ENCODE measurements around the gene TRAF3.
A peak's percentile ranks its signal among the peaks of the same experiment; 100 is the strongest.

TRAF3 gene

GRCh38 chr14:102776761-102777710 lies at the start of gene TRAF3:
Gene TRAF3, plus strand, starts transcription at chr14:102777449. Its CDS starts 92,753 bp downstream, at chr14:102870202.
- peak; percentile 76 for DNase-seq (ENCODE audit: low spot score)

- no peak for DNase-seq (ENCODE audit: low spot score)
These were observed 48.7 kb upstream of the TRAF3 start for GRCh38 chr14:102728501-102728900.

- DNase-seq (ENCODE audit: low spot score) = no peak
These were observed 48.0 kb upstream of the TRAF3 start for GRCh38 chr14:102729268-102729667.

- DNase-seq (ENCODE audit: low spot score) = no peak
These were observed 47.4 kb upstream of the TRAF3 start for GRCh38 chr14:102729825-102730224.

GRCh38 chr14:102731101-102731870 lies 46.0 kb upstream of the TRAF3 start:
- DNase-seq (ENCODE audit: low spot score) = no peak

GRCh38 chr14:102731871-102732800 lies 45.1 kb upstream of the TRAF3 start:
- DNase-seq (ENCODE audit: low spot score) = no peak

- no peak for DNase-seq (ENCODE audit: low spot score)
These were observed 44.3 kb upstream of the TRAF3 start for GRCh38 chr14:102732924-102733323.

- no peak for DNase-seq (ENCODE audit: low spot score)
These were observed 43.9 kb upstream of the TRAF3 start for GRCh38 chr14:102733326-102733725.

- DNase-seq (ENCODE audit: low spot score) = no peak
These were observed 42.8 kb upstream of the TRAF3 start for GRCh38 chr14:102734436-102734835.

- DNase-seq (ENCODE audit: low spot score) = no peak
These were observed 40.3 kb upstream of the TRAF3 start for GRCh38 chr14:102736956-102737355.

- DNase-seq (ENCODE audit: low spot score) = no peak
These were observed 39.6 kb upstream of the TRAF3 start for GRCh38 chr14:102737402-102738372.

GRCh38 chr14:102738373-102739189 lies 38.7 kb upstream of the TRAF3 start:
- DNase-seq (ENCODE audit: low spot score) = no peak

- DNase-seq (ENCODE audit: low spot score) = no peak
These were observed 38.1 kb upstream of the TRAF3 start for GRCh38 chr14:102739190-102739469.

GRCh38 chr14:102746634-102747438 lies 30.4 kb upstream of the TRAF3 start:
- no peak for DNase-seq (ENCODE audit: low spot score)

GRCh38 chr14:102748806-102749205 lies 28.4 kb upstream of the TRAF3 start:
- DNase-seq (ENCODE audit: low spot score) = no peak

- DNase-seq (ENCODE audit: low spot score) = no peak
These were observed 27.6 kb upstream of the TRAF3 start for GRCh38 chr14:102749393-102750305.

- DNase-seq (ENCODE audit: low spot score) = no peak
These were observed 26.9 kb upstream of the TRAF3 start for GRCh38 chr14:102750376-102750775.

GRCh38 chr14:102751088-102751487 lies 26.2 kb upstream of the TRAF3 start:
- no peak for DNase-seq (ENCODE audit: low spot score)

Measured in NAMALWA (cell line).